HL-60/S4 treated with retinoic acid at 250 ng/mL for 4 days and 3 days (cell line): ENCODE measurements around the gene PIGV.

ENCODE experiments used
- in situ Hi-C: fragments of 300-500 bp; cut with MboI; formaldehyde crosslinking; loops from 2 replicates; pipeline ENCODE4 v1.7.0; 2022; ENCODE audit warnings: low sequenced_read_pairs

PIGV gene

GRCh38 chr1:26772687-26773086, 15.1 kb upstream of the PIGV start:
- in situ Hi-C loops, result no loop called here

- in situ Hi-C loops, result no loop called here
Observed at GRCh38 chr1:26774462-26774861, 13.3 kb upstream of the PIGV start.

- in situ Hi-C loops, result no loop called here
Observed at GRCh38 chr1:26775666-26776065, 12.1 kb upstream of the PIGV start.

DNA sequence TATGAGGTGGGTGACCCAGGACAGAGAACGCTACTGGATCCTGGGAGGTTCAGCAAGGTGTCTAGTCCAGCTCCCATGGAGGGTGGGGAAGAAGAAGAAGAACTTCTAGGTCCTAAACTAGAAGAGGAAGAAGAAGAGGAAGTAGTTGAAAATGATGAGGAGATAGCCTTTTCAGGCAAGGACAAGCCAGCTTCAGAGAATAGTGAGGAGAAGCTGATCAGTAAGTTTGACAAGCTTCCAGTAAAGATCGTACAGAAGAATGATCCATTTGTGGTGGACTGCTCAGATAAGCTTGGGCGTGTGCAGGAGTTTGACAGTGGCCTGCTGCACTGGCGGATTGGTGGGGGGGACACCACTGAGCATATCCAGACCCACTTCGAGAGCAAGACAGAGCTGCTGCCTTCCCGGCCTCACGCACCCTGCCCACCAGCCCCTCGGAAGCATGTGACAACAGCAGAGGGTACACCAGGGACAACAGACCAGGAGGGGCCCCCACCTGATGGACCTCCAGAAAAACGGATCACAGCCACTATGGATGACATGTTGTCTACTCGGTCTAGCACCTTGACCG, 8.6 kb upstream of the PIGV start:
- in situ Hi-C loops, result no loop called here

- in situ Hi-C loops, result no loop called here
Observed at GRCh38 chr1:26780344-26780957, 7.3 kb upstream of the PIGV start.

DNA sequence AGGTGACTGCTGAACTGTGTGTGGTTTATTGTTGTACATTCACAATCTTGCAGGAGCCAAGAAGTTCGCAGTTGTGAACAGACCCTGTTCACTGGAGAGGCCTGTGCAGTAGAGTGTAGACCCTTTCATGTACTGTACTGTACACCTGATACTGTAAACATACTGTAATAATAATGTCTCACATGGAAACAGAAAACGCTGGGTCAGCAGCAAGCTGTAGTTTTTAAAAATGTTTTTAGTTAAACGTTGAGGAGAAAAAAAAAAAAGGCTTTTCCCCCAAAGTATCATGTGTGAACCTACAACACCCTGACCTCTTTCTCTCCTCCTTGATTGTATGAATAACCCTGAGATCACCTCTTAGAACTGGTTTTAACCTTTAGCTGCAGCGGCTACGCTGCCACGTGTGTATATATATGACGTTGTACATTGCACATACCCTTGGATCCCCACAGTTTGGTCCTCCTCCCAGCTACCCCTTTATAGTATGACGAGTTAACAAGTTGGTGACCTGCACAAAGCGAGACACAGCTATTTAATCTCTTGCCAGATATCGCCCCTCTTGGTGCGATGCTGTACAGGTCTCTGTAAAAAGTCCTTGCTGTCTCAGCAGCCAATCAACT, 6.4 kb upstream of the PIGV start:
- in situ Hi-C loops, result no loop called here

GRCh38 chr1:26782521-26783212, 5.1 kb upstream of the PIGV start:
- in situ Hi-C loops, result no loop called here

DNA sequence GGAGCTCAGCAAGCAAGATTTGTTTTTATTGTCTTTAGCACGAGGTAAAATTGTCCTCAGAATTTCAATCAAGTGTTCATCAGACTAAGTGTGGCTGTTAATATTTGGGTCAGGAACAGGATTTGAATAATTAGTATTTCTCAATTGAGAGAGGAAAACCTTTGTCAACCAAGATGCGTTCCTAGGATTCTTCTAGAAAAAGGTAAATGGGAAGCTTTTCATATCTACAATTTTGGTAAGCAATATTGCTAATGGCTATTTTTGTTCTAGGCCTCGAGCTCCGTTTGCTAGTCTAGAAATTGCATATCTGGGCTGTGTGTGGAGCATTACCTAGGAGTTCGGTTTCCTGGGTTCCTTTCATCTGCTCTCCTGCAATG, 4.1 kb upstream of the PIGV start:
- in situ Hi-C loops, result no loop called here

GRCh38 chr1:26784023-26784871, 3.5 kb upstream of the PIGV start:
- in situ Hi-C loops, result no loop called here

GRCh38 chr1:26784886-26785285, 2.9 kb upstream of the PIGV start:
- in situ Hi-C loops, result no loop called here

- in situ Hi-C loops, result no loop called here
Observed at GRCh38 chr1:26785611-26786436, 1.9 kb upstream of the PIGV start.

GRCh38 chr1:26786437-26787380, 1.0 kb upstream of the PIGV start:
- in situ Hi-C loops, result no loop called here

DNA sequence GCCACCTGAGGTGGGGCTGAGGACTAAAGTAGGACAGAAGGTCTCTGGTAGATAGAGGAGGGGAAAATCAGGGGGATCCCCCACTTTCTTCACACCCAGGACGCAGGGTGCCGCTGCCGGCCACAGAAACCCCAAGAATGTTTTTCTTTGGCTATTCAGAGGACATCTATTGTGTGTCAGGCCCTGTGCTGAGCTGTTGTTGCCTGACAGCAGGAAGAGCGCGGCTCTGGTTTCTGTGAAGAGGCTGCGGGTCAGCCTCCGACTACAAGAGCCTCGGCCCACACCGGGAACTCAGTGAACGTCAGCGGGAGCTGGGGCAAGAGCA, 407 bp upstream of the PIGV start:
- in situ Hi-C loops, result no loop called here

DNA sequence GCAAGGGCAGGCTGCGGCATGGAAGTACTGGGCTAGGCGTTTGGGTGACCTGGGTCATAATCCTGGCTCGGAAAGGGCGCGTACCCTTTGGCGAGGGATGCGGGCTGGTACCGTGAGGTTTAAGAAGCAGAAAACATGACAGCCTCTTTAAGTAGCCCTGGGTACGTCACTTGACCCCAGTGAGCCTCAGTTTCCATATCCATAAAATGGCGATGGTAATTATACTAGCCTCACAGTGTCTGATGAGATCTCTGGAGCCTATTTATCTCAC, 700 bp downstream of the PIGV start:
- in situ Hi-C loops, result no loop called here

GRCh38 chr1:26788836-26789611, 1.3 kb downstream of the PIGV start:
- in situ Hi-C loops, result no loop called here

GRCh38 chr1:26789612-26789865, 1.8 kb downstream of the PIGV start:
- in situ Hi-C loops, result no loop called here

DNA sequence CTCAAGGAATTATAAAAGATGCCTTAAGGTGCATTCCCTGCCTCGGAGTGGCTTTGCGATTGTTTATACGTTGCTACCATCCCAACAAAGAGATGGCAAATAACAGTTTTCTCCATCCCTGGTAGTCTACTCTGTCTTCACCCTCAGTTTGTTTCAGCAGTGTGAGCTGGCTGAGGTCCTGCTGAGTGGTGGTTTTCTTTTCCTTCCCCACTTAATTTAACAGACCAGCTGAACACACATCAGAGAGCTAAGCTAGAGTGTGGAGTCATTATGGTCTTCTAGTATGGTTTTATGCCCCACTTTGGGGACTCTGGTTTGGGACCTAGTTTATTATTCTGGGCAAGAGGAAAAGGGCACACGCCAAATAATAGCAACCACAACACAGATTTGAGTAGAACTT, 2.2 kb downstream of the PIGV start:
- in situ Hi-C loops, result loop anchor here (10.0 kb wide), 1 partner anchor 185 kb away; no protein-coding TSS in a partner anchor

DNA sequence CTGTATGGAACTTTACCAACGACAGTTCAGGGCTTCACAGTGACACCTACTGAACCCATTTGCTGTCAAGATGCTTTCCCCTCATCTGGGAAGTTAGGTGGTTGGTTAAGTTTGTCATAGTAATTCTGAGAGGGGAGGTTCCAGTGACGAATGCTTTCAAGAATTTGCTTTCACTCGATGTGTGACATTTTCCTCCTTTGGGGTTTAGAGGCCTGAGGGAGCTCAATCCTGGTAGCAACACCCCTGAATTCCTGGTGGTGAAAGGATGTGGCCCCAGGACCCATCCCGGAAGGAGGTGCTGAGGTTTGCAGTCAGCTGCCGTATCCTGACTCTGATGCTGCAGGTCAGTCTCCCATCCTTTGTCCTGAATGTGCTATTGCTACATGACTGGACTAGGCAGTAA, 2.8 kb downstream of the PIGV start:
- in situ Hi-C loops, result loop anchor here (10.0 kb wide), 1 partner anchor 186 kb away; no protein-coding TSS in a partner anchor

DNA sequence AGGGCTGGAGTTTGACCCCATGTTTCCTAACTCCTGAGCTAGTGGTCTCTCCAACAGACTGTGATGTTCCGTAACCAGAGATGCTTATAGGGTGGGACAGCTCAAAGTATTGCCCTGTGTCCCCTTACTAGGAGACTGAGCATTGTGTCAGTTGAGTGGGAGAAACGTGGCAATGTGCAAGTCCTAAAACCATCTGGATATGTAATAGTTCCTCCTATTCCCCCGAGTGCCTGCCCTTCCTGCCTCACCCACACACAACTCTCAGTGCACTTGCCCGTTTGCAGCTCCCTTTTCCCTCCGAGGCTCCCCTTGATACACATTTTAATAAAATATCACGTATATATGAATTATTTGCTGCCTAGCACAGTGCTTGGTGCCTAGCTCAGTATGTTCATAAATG, 3.4 kb downstream of the PIGV start:
- in situ Hi-C loops, result loop anchor here (10.0 kb wide), 1 partner anchor 186 kb away; no protein-coding TSS in a partner anchor
